ENCODE measurements around the gene TMEM53.

TMEM53 gene

DNA sequence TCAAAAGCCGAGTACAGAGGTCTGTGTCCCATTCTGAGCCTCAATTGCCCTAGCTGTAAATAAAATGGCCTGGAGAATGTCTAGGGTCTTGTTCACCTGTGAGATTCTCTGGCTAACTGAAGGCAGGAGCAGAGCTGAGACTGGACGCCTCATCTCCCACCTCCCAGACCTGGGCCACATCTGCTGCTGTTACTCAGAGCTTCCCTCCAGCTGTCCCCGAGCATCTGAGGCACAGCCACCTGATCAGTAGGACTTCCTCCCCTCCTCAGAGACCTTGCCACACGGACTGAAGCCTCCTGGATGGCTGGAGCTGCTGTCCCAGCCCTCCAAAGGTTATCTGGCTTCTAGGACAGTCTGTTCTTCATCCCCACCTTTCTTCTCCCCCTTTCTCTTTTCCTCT, 62.4 kb downstream of the TMEM53 start:
- no peak overlapping the region for H3K4me3 ChIP-seq (replicated peaks; ENCODE audit: low read depth, low read length)
- no peak for DNase-seq (ENCODE audit: low read depth)
- TF ChIP-seq, protein P1, sequence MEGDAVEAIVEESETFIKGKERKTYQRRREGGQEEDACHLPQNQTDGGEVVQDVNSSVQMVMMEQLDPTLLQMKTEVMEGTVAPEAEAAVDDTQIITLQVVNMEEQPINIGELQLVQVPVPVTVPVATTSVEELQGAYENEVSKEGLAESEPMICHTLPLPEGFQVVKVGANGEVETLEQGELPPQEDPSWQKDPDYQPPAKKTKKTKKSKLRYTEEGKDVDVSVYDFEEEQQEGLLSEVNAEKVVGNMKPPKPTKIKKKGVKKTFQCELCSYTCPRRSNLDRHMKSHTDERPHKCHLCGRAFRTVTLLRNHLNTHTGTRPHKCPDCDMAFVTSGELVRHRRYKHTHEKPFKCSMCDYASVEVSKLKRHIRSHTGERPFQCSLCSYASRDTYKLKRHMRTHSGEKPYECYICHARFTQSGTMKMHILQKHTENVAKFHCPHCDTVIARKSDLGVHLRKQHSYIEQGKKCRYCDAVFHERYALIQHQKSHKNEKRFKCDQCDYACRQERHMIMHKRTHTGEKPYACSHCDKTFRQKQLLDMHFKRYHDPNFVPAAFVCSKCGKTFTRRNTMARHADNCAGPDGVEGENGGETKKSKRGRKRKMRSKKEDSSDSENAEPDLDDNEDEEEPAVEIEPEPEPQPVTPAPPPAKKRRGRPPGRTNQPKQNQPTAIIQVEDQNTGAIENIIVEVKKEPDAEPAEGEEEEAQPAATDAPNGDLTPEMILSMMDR (IDR thresholded peaks at IDR 0.05; ENCODE audit: low read length, missing control alignments): no peak

DNA sequence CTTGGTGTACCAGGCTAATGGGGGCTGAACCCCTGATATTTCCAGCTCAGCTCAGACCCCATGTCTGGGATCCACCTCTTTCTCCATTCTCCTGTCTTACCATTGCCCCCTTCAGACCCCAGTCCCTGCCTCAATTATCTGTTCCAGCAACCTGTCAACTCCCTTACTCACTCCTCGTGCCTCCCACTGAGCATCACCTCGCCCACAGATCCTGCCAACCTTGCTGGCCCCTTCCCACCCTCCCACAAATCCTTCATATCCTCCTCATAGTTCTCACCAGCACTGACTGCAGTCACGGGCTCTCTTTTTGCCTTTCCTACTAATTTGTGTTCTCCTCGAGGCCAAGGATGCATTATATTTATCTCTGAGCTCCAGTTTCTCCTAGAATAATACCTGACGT, 62.9 kb downstream of the TMEM53 start:
- DNase-seq (ENCODE audit: low read depth): no peak

DNA sequence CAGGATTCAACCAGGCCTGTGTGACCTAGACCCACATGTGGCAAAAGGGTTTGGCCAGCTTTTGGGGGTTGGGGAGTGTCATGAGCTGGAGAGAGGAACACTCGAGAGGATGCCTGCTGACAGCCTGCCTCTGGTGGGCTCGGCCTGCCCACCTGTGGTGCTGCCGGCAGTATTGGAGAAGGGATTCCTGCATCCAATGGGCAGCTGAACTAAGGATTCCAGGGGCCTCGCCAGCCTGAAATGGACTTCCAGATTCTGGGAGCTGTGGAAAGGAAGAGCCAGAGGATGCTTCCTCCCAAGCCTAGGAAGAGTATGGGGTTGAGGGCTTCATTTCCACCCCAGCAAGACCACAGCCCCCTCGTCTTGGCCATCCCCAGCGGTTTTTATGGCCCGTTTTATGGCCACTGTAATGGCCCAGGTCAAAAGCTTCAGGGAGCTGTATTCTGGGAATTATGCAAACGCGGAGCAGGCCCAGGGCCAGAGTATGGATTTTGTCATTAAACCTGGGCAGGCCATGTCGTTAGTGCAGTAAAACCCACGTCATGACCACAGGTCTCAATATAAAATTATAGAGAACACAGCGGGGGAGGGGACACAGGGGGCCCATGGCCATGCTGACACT, 63.6 kb downstream of the TMEM53 start:
- DNase-seq (ENCODE audit: low read depth): no peak
- TF ChIP-seq, protein P1 (IDR thresholded peaks at IDR 0.05; ENCODE audit: low read length, missing control alignments): no peak
- no peak overlapping the region for H3K4me3 ChIP-seq (replicated peaks; ENCODE audit: low read depth, low read length)

More for the DNA sequence above, 62.9 kb downstream of the TMEM53 start:
- TF ChIP-seq, protein P1 (IDR thresholded peaks at IDR 0.05; ENCODE audit: low read length, missing control alignments): no peak
- H3K4me3 ChIP-seq (replicated peaks; ENCODE audit: low read depth, low read length): no peak overlapping the region

DNA sequence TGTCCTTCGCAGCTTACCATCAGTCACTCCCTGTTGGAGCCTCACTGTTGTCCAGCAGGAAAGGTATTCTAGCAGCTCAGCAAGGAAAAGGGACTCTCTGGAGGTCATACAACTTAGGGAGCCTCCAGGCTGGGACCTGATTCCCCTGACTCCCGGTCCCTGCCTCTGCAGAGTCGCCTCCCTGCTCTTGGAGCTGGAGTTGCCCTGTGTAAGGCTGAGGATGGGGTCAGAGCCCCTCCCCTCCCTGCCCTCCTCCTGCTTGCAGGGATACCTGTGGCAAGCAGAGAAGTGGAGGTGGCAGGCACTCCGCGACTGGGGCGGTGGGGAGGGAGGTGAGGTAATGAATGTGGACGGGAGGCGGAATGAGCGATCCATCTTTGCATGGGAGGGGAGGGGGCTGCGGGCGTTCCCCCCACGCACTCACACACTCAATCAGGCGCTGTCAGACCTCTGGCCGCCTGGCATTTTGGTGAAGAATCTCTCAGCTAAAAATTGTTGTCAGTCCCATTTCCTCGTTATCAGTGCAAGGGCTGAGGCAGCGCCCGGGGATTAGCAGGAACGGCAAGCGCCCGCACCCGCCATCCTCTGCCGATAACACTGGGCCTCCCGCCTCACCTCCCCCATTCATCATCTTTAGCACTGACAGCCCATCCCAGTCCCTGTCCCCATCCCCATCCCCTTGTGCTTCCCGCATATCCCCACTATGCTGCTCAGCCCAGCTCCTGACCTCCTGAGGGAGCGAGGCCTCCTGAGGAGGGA, 64.3 kb downstream of the TMEM53 start:
- no peak for DNase-seq (ENCODE audit: low read depth)
- TF ChIP-seq, protein P1 (IDR thresholded peaks at IDR 0.05; ENCODE audit: low read length, missing control alignments): no peak
- H3K4me3 ChIP-seq (replicated peaks; ENCODE audit: low read depth, low read length): no peak overlapping the region

DNA sequence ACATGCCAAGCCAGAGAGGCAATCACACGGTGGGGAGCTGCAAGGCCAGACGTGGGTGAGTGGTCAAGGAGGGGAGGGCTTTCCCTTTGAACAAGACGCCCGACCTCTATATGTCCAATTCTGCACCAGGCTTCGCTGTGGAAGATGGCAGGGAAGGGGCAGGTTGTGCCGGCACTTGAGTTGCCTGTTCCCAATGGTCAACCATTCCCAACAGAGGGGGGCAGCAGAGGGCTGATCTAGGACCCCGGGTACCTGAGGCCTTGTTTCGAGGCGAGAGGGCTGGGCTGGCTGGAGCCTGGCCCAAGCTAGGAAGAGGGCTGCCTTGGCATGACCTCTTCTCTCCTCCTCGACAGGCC, 64.9 kb downstream of the TMEM53 start:
- no peak overlapping the region for H3K4me3 ChIP-seq (replicated peaks; ENCODE audit: low read depth, low read length)
- peak; percentile 46 for DNase-seq (ENCODE audit: low read depth)
- TF ChIP-seq, protein P1 (IDR thresholded peaks at IDR 0.05; ENCODE audit: low read length, missing control alignments): peak; percentile 58

DNA sequence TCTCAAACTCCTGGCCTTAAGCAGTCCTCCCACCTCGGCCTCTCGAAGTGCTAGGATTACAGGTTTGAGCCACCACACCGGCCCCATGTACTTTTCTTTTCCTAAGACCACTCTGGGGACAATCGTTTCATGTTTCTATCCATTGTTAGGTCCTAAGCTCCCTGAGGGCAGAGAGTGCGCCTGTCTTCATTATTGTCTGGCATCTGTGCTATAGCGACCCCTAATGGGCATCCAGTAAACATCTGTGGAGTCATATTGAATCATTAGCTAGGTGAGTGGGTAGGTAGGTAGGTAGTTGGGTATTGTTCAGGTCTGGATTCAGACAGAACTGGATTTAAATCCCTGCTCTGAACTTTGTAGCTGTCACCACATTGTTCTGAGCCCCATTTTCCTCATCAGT, 66.1 kb downstream of the TMEM53 start:
- TF ChIP-seq, protein P1 (IDR thresholded peaks at IDR 0.05; ENCODE audit: low read length, missing control alignments): peak; percentile 32
- H3K4me3 ChIP-seq (replicated peaks; ENCODE audit: low read depth, low read length): no peak overlapping the region
- no peak for DNase-seq (ENCODE audit: low read depth)

All from fibroblast of pulmonary artery (primary cell).